GM19351 (cell line): ENCODE results near the gene CEBPE.
A peak's percentile ranks its signal among the peaks of the same experiment; 100 is the strongest.

Source experiments
- ATAC-seq: cut with Tn5 transposase; IDR thresholded peaks from one replicate; pipeline ENCODE4 v1.9.1; 2021; ENCODE audit warnings: mild to moderate bottlenecking, moderate library complexity; ENCODE audit not compliant: unreplicated experiment

Gene CEBPE

GRCh38 chr14:23104591-23105347 is 14.3 kb downstream of the CEBPE start, which contains the start of gene CIROP:
Gene CIROP (minus strand): TSS chr14:23104989. CDS start chr14:23104920, 69 bp downstream.
- no peak for ATAC-seq

DNA sequence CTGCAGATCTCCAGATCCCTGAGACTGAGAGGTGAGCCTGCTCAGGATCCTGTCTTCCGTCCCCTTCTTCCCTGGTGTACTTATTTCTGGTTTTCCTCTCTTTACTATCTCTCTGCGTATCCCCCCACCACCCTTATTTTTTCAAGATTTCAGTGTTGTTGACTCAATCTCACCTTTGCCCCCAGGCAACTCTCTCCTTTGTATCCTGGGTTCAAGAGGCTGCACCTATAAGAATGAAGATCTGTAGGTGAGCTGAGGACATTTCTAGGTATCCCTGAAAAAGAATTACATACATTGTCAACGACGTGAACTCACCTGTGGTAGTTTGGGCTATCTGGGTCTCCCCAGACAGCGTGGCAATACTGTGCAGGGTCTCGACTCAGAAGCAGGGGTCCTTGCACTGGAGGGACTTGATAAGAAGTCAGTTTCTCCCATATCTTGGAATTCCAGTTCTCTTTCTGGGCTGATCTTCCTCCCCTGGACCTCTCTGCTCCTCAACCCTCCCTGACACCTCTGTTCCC is 14.9 kb downstream of the CEBPE start:
- no peak for ATAC-seq

DNA sequence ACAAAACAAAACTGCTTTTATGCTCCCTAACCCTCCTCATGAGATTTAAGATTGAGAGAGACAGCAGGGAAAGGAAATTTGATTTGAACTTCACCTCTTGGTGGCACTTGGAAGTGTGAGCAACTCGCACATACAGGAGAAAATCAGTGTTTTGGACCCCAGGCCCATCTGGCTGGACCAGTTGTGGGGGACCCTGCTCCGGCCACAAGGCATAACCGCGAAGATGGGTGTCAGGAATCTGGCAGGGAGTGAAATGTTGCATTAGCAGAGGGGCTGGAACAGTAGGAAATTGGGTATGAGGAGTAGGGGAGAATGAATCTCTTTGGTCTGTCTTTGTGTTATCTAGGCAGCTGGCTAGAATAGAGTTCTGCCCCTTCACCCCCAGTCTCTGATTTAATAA is 15.5 kb downstream of the CEBPE start:
- no peak for ATAC-seq

- ATAC-seq: no peak
Observed at GRCh38 chr14:23102801-23103200, 16.3 kb downstream of the CEBPE start.

GRCh38 chr14:23101986-23102625 is 16.9 kb downstream of the CEBPE start:
- no peak for ATAC-seq

DNA sequence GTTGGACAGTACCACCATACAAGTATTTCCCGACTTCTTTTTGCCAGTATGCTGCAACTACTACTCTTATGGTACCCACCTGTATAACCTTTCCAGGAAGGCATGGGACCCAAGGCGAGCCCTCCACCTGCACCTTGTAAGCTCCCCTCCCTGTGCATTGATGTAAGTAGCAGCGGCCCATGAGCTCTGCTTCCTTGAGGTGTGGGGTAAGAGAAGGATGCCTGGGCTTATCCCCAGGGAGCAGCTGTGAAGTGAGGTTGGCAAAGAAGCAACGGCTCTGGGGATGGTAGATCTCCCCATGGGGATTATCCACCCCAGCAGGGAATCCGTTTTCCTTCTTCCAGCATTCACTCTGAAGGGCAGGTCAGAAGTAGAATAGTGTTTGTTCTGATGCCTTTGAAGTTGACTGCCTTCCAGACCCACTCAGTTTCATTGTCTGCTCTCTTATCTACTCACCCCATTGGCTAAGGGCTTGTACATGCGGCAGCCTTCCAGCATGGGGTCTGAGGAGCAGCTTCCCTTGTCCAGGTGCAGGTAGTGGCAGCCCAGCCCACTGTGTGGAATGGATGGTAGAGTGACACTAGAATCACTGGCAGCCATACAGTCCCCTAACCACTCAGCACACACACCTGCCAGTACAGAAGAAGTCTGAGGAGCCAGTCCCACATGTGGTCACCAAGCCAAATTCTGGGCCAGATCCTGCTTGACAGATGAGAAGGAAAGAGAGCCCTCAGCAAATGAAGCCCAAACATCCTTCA is 17.7 kb downstream of the CEBPE start:
- no peak for ATAC-seq

DNA sequence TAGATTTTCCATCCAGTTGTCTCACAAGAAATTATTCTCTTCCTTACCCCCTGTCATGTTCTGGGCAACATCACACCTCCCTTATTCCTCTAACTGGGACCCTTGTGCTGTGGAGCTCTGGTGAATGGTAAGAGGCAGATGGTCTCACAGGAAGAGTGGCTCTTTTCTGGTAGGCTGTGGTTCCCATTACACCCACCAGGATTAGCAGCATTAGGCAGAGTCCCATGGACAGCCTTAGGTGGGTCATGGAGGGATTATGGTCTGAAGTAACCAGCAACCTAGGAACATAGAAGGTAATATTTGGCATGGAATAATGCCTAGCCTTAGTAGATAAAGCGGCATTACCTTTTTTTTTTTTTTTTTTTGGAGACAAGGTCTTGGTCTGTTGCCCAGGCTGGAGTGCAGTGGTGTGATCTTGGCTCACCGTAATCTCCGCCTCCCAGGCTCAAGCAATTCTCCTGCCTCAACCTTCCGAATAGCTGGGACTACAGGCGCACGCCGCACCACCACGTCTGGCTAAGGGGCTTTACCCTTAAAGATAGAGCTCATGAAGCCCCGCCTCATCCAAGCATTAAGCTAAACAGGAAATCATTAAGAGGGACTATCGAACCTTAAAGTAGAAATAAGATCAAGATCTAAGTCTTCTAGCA is 19.7 kb downstream of the CEBPE start:
- ATAC-seq: no peak

DNA sequence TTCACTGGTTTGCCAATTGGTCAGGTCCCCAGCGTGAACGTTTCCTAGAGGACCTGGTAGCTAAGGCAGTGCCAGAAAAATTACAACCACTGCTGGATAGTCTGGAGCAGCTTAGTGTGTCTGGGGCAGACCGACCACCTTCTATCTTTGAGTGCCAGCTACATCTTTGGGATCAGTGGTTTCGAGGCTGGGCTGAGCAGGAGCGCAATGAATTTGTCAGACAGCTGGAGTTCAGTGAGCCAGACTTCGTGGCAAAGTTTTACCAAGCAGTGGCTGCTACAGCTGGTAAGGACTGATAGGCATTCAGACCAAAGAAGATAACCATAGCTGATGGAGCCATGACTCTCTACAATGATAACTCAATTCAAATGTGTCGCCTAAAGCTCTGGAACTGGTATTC is 21.3 kb downstream of the CEBPE start:
- no peak for ATAC-seq

GRCh38 chr14:23095196-23096108 is 23.6 kb downstream of the CEBPE start, which contains the start of gene C14orf119:
Gene C14orf119 (plus strand): TSS chr14:23095505. CDS start chr14:23097659, 2,154 bp downstream.
- ATAC-seq: peak; percentile 87

DNA sequence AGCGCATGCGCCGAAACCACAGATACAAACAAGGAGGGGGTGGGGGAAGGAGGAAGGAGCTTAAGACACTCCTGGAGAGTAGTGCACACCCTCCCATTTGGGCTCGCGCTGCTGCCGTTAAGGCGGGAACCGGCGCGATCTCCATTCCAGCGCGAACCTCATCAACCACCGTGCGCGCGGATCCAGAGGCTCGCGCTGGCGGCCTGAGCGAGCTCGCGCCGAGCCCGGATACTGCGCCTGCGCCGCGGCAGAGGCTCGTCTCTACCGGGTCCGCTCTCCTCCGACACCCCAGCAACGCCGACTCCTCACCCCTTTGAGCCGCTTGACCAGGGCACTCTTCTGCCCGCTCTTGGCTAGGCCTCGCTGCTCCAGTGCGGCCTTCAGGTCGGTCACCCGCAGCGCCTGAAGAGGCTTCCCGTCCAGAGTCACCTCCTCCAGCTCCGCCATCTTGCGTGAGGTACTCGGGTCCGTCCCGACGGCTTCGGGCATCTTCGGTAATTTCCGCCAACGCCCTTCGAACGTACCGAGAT is 24.3 kb downstream of the CEBPE start, which contains the start of gene ACIN1:
TSS of gene ACIN1 (minus strand) at position 471 of the 530 bp plus-strand sequence. CDS start at position 447, 24 bp downstream.
- ATAC-seq: peak; percentile 36

DNA sequence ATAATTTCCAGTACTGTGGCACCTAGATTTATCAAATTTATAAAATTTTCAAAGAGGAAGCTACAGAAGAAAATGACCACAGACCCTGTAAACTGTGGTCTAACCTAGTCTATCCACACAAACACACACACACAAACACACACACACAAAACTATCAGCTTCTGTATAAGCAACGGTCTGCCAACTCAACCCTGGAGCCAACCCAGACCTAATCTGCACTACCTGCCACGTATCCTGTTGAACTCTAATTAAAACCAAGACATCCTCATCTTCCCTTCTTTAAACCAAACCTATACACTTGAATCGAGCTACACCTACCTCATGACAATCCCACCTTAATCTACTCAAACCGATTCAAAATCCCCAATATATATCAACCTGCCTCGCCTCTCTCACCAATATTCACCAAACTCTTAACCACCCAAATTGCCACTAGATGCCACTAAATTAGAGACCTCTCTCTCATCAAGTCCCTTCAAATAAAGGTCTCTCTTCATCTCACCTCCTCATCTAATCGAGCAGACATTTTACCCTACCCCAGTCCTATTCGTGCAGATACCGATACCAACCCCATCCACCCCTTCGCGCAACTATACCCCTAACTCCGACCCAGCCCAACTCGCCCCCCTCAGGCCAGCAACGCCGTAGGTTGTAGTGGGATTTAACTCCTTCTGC is 24.9 kb downstream of the CEBPE start:
- no peak for ATAC-seq

DNA sequence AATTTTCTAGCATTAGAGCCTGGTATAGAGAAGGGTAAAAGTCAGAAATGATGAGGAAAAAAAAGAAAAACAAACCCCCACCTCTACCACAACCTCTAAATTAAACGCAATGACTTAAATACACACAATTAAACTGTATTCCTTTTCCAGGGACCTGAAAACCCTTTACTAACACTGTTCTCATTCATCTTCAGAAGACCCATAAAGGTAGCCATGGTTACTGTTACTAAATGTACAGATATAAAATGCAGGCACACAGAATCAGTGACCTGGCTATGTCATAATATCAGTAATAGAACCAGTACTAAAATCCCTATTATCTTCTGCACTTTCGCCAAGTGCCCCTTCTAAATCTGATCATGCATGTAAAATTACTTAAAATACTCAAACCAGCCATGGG is 25.5 kb downstream of the CEBPE start:
- ATAC-seq: no peak

DNA sequence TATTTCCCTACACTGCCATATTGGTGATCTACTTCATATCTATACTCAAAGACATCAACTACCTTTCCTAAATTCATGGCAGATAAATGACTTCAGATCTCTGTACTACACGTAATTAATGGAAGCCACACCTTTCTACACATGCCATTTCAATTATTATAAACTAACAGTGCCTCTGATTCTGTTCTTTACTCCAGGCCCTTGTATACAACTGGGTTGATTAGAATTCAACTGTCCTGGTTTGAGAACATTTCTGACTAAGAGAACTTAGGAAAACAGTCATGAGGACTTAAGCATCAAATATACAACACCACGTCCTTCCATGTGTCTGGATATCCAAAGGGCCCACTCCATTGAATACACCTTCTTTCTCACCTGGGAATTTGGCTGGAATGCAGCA is 26.0 kb downstream of the CEBPE start:
- no peak for ATAC-seq

DNA sequence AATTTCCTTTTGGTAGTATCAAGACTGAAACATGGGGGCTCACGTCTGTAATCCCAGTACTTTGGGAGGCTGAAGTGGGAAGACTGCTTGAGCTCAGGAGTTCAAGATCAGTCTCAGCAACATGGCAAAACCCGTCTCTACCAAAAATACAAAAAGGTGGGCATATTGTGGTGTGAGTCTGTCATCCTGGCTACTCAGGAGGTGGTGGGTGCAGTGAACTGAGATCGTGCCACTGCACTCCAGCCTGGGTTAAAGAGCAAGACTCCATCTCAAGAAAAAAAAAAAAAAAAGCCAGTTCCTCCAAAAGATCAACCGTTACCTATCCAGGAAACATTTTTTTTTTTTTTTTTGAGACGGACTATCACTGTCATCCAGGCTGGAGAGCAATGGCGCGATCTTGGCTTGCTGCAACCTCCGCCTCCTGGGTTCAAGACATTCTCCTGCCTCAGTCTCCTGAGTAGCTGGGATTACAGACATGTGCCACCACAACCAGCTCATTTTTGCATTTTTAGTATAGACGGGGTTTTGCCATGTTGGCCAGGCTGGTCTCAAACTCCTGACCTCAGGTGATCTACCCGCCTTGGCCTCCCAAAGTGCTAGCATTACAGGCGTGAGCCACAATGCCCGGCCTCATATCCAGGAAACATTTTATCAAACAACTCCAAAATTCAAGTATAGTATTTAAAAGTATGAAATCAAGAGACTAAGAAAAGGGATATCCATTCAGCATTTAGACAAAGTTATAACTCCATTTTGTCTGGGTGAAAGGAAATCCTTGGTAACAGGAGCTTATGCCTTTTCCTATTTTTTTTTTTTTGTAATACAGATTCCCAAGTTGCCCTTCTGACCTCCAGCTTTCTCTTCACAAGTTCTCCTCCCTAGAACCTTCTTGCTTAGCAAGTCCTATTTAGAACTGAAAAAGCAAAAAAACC is 27.5 kb downstream of the CEBPE start:
- ATAC-seq: no peak

- no peak for ATAC-seq
Observed at GRCh38 chr14:23090254-23090636, 28.8 kb downstream of the CEBPE start.

DNA sequence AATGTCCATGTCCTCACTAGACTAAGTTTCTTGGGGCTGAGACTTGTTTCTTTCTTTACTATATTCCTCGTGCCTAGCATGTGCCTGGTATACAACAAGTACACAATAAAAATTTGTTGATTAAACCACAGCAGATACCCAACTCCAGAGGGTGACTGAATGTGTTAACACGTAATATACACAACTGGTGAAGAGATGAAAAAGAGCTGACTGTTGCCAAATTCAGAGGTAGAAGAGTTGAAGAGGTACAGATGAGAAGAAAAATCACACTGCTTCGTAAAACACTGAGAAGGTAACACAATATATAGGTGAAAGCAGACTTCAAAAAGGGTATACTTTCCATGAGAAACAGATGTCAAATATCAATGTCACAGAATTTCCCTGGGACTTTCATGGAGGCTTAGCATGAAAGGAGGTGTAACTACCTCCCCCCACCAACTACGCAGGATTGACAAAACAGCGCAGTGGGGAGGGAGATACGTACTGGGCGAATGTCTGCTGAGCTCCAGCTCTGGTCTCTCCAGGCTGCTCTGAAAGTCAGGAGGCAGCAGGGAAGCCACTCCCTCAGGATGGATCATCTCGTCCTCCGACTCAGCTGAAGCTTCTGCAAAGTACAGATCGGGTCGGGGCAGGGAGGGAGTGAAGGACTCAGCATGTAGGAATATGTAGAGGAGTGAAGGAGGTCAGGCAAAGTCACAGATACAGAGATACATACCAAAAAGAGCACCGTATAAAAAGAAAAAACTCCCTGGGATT is 29.4 kb downstream of the CEBPE start:
- ATAC-seq: no peak

GRCh38 chr14:23086565-23086964 is 32.5 kb downstream of the CEBPE start:
- ATAC-seq: no peak
